Lower leg skin (tissue), 3 donors: ENCODE results near the gene SPATA32.

ENCODE experiments used
- POLR2A ChIP-seq, 2 donors: fragments of 450-650 bp; IDR thresholded peaks; one replicate each; pipeline ENCODE4 v1.6.1; 2016 to 2017; ENCODE audit warnings: antibody characterized with exemption in 2 of 2, mild to moderate bottlenecking in 1 of 2, moderate library complexity in 1 of 2
- TF ChIP-seq, protein P1 (sequence below), 3 donors: fragments of 450-650 bp; IDR thresholded peaks; one replicate each; pipeline ENCODE4 v1.5.1; 2016; ENCODE audit warnings: antibody characterized with exemption in 3 of 3, mild to moderate bottlenecking in 3 of 3, moderate library complexity in 2 of 3

DNA sequence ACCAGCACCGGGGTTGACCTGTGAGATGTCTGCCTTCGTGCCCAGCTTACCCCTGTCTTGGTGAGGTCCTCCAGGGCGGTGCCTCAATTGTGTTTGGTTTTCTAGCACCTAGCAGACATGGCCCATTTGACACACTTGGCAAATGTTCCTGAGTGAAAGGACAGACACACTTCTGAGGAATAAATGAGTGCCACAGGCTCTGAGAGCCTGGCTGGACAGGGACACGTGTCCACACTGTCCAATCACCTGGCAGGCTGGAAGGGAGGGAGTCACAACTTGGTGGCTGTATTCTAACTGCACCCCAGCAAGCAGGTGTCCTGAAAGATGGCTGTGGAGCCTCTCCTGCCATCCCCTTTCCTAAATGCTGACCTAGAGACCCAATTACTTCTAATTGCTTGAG is 47.5 kb upstream of the SPATA32 start:
- TF ChIP-seq POLR2A (IDR thresholded peaks at IDR 0.05) = no peak
- TF ChIP-seq, protein P1, sequence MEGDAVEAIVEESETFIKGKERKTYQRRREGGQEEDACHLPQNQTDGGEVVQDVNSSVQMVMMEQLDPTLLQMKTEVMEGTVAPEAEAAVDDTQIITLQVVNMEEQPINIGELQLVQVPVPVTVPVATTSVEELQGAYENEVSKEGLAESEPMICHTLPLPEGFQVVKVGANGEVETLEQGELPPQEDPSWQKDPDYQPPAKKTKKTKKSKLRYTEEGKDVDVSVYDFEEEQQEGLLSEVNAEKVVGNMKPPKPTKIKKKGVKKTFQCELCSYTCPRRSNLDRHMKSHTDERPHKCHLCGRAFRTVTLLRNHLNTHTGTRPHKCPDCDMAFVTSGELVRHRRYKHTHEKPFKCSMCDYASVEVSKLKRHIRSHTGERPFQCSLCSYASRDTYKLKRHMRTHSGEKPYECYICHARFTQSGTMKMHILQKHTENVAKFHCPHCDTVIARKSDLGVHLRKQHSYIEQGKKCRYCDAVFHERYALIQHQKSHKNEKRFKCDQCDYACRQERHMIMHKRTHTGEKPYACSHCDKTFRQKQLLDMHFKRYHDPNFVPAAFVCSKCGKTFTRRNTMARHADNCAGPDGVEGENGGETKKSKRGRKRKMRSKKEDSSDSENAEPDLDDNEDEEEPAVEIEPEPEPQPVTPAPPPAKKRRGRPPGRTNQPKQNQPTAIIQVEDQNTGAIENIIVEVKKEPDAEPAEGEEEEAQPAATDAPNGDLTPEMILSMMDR (IDR thresholded peaks at IDR 0.05) = no peak
